Effector memory CD4-positive, alpha-beta T cell (primary cell): ENCODE measurements around the gene CAPN2.
"Not testable (repeated sequence)": the region's sequence is repeated elsewhere in the genome, so short reads cannot be mapped to it uniquely, and the experiment has no call there.

Experiments
- DNase-seq, 3 donors: peaks; one replicate each; pipeline ENCODE4 v3.0.0-alpha.2; 2020
- H3K27ac ChIP-seq: 2 replicates; pipeline ENCODE4 v1.7.0; 2013; ENCODE audit warnings: mild to moderate bottlenecking, low read length, moderate library complexity; ENCODE audit not compliant: insufficient read depth, poor library complexity, severe bottlenecking
- H3K27me3 ChIP-seq: replicated peaks from 2 replicates; pipeline ENCODE4 v1.7.0; 2013; ENCODE audit warnings: mild to moderate bottlenecking, low read length; ENCODE audit not compliant: insufficient read depth, control insufficient read depth, poor library complexity, severe bottlenecking
- H3K36me3 ChIP-seq: 2 replicates; pipeline ENCODE4 v1.7.0; 2013; ENCODE audit warnings: mild to moderate bottlenecking, low read length, moderate library complexity; ENCODE audit not compliant: control insufficient read depth, insufficient read depth
- H3K4me1 ChIP-seq: 2 replicates; pipeline ENCODE4 v1.7.0; 2013; ENCODE audit warnings: low read length, mild to moderate bottlenecking; ENCODE audit not compliant: control insufficient read depth, insufficient read depth, poor library complexity, severe bottlenecking
- H3K4me3 ChIP-seq: 2 replicates; pipeline ENCODE4 v1.7.0; 2013; ENCODE audit warnings: low read length, low read depth, mild to moderate bottlenecking; ENCODE audit not compliant: insufficient read depth, poor library complexity, severe bottlenecking
- H3K9me3 ChIP-seq: 2 replicates; pipeline ENCODE4 v1.7.0; 2013; ENCODE audit warnings: mild to moderate bottlenecking, low read length, moderate library complexity; ENCODE audit not compliant: control insufficient read depth

Gene CAPN2

DNA sequence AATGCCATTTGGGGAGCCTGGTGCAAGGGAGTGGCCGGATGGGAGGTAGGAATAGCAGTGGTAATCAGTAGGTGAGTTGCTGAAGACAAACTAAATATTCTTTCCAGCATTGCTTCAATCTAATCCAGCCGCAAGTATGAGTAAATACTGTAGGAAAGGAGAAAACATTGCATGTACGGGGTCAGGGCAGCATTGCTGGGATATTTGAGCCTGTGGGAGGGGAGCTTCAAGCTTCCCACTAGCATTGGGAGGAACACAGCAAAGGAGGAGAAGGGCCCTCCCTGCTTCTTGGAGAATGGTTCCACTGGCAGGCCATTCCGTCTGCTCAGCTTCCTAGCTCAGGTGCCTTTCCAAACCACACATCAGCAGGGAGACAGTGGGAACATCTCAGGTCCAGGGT lies 15.2 kb downstream of the CAPN2 start:
- Histone ChIP-seq H3K27ac (peak overlapping the region; percentile 67), H3K36me3 (peaks cover 16% of the 10 kb centered on the region), H3K27me3 (no peaks in the 10 kb centered on the region), H3K4me1 (peaks cover 22% of the 10 kb centered on the region), H3K4me3 (no peak overlapping the region), H3K9me3 (no peaks in the 10 kb centered on the region)
- no peak for DNase-seq

DNA sequence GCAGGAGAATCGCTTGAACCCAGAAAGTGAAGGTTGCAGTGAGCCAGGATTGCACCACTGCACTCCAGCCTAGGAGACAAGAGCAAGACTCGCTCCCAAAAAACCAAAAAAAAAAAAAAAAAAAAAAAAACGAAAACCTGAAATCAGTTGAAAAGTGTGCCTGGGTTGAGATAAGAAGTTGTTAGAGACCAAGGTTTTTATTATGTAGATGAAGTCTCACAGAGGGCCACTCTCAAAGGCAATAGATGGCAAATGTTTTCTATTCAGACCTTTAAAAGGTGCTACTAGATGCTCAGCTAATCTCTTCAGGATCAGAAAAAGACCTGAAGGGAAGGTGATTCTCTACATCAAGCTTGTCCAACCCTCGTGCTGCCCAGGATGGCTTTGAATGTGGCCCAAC lies 17.6 kb downstream of the CAPN2 start:
- Histone ChIP-seq H3K9me3 (no peaks in the 10 kb centered on the region), H3K4me1 (peaks cover 18% of the 10 kb centered on the region), H3K27ac (no peak overlapping the region), H3K4me3 (no peak overlapping the region), H3K36me3 (peaks cover 12% of the 10 kb centered on the region), H3K27me3 (no peaks in the 10 kb centered on the region)
- DNase-seq, result no peak

- Histone ChIP-seq H3K4me3 (no peak overlapping the region), H3K27ac (no peak overlapping the region), H3K4me1 (peaks cover 18% of the 10 kb centered on the region), H3K27me3 (no peaks in the 10 kb centered on the region), H3K36me3 (peaks cover 12% of the 10 kb centered on the region), H3K9me3 (no peaks in the 10 kb centered on the region)
- no peak for DNase-seq
These were observed 18.3 kb downstream of the CAPN2 start for GRCh38 chr1:223730479-223731132.

GRCh38 chr1:223731133-223731770 lies 18.9 kb downstream of the CAPN2 start:
- Histone ChIP-seq H3K4me3 (no peak overlapping the region), H3K36me3 (peaks cover 15% of the 10 kb centered on the region), H3K9me3 (no peaks in the 10 kb centered on the region), H3K27me3 (no peaks in the 10 kb centered on the region), H3K27ac (peak overlapping the region; percentile 7), H3K4me1 (peaks cover 12% of the 10 kb centered on the region)
- DNase-seq, result no peak

DNA sequence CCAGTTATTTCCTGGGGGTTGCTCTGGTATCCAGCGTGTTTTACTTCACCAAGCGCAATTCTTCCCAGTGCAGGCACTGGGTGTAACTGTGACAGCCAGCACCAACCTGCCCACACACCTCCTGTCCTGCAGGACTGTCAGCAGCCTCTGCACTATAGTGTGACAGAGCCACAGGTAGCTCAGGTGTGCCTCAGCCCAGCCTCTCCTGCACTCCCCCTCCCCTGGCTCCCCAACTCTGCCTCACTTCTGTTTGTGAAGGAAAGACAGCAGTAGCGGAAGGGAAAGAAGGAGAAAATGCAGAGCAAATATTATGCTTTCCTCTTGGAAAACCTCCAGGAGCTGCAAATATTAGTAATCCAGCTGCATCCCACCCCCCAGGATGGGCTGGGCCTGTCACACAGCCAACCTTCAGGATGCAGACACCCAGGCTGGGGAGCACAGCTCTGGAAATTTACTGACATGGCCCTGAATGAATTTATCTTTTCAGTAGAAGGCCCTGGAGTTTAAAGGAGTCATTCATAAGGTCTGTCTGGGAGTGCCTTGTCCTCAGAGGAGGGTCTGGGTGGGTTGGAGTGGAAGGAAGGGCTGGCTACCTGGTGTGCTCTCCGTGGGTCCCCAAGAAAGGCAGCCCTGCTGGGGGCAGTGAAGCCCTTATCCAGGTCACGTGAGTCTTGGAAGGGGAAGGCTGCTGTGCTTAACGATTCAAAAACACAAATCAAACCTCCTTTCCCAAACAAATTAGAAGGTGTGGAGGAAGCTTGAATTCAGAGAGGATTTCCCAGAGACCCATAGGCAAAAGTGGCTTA lies 20.9 kb downstream of the CAPN2 start:
- peaks cover 19% of the 10 kb centered on the region for H3K36me3 ChIP-seq
- no peaks in the 10 kb centered on the region for H3K9me3 ChIP-seq
- DNase-seq, result no peak
- peak overlapping the region; percentile 23 for H3K27ac ChIP-seq
- H3K27me3 ChIP-seq, result no peaks in the 10 kb centered on the region
- H3K4me3 ChIP-seq, result no peak overlapping the region
- no peaks in the 10 kb centered on the region for H3K4me1 ChIP-seq

GRCh38 chr1:223733898-223734852 lies 21.8 kb downstream of the CAPN2 start:
- Histone ChIP-seq H3K27ac (no peak overlapping the region), H3K27me3 (no peaks in the 10 kb centered on the region)

GRCh38 chr1:223736638-223737037 lies 24.3 kb downstream of the CAPN2 start:
- peaks cover 32% of the 10 kb centered on the region for H3K36me3 ChIP-seq
- not testable (repeated sequence) for H3K4me3 ChIP-seq, H3K9me3 ChIP-seq

More at GRCh38 chr1:223733898-223734852, 21.8 kb downstream of the CAPN2 start:
- no peak for DNase-seq
- Histone ChIP-seq H3K4me3 (no peak overlapping the region), H3K36me3 (peaks cover 28% of the 10 kb centered on the region), H3K4me1 (no peaks in the 10 kb centered on the region), H3K9me3 (no peaks in the 10 kb centered on the region)

DNA sequence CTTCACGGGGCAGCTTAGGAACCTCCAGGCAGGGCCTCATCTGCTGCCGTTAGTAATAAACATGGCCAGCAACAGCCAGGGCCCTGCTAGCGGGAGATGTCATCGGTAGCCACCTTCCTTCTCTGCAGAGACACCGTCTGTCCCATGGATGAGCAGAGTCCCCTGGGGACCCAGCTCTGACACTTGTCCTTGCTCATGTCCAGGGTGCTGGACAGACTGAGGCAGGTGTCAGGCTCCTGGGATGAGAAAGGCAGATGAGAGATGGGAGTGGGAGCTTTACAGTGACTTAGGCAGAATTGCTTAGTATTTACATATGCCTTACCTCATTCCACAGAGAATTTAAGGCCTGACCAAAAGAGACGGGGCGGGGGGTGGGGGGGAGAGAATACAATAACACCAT lies 25.0 kb downstream of the CAPN2 start:
- no peaks in the 10 kb centered on the region for H3K4me1 ChIP-seq
- H3K27ac ChIP-seq, result no peak overlapping the region
- H3K9me3 ChIP-seq, result no peaks in the 10 kb centered on the region
- DNase-seq, result no peak
- peaks cover 32% of the 10 kb centered on the region for H3K36me3 ChIP-seq
- H3K4me3 ChIP-seq, result no peak overlapping the region
- H3K27me3 ChIP-seq, result no peaks in the 10 kb centered on the region

More at GRCh38 chr1:223736638-223737037, 24.3 kb downstream of the CAPN2 start:
- H3K27ac ChIP-seq, DNase-seq, H3K4me1 ChIP-seq, H3K27me3 ChIP-seq: not testable (repeated sequence)

- no peak for DNase-seq
- Histone ChIP-seq H3K27me3 (no peaks in the 10 kb centered on the region), H3K27ac (no peak overlapping the region), H3K9me3 (no peaks in the 10 kb centered on the region), H3K4me1 (no peaks in the 10 kb centered on the region), H3K4me3 (no peak overlapping the region), H3K36me3 (peaks cover 37% of the 10 kb centered on the region)
These were observed 26.4 kb downstream of the CAPN2 start for GRCh38 chr1:223738465-223739365.
